T-helper 1 cell (primary cell): ENCODE data around the gene KCNH1.

Experiments
- DNase-seq, 5 donors: peaks; one replicate each; pipeline ENCODE4 v3.0.0-alpha.2; 2012 to 2020

The KCNH1 gene

DNA sequence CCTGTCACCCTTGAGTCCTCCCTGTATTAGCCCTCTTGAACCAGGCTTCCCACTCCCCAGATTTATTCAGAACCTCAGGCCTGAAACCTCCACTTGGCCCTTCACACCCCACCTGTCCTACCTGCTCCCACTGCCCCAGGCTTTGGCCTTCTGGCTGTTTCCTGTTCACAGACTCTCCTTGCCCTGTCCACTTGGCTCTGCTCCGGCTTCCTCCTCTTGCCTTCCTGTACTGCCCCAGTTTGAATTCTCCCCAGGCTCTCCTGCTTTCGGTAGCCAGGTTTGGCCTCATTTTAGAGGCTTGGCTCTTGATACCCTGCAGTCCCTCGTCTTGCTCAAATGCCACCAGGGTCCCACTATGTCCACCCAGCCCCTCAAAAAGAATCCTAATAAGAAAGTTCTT lies 385.2 kb downstream of the KCNH1 start:
- DNase-seq = no peak

DNA sequence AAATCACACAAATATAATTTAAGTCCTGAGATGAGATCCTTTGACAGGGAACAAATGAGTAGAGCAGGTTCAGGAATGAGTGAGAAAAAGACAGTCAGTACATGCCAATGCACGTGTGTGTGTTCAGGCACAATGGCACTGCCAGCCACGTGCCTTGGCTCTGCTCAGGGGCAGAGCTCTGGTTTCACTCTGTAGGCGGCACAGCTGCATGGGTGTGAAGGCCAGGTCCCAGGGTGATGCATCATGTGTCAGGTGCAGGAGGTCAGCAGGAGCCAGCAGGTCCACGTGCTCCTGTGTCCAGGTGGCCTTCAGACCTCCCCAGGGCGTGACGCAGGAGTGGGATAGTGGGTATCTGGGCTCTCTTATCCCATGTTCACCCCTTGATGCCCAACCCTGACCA lies 386.1 kb downstream of the KCNH1 start:
- no peak for DNase-seq

GRCh38 chr1:210747112-210747511 lies 386.8 kb downstream of the KCNH1 start:
- DNase-seq = no peak

GRCh38 chr1:210746024-210746731 lies 387.8 kb downstream of the KCNH1 start:
- DNase-seq = no peak

- DNase-seq = no peak
Observed at GRCh38 chr1:210743038-210743437, 390.9 kb downstream of the KCNH1 start.

- DNase-seq = no peak
Observed at GRCh38 chr1:210741564-210741963, 392.4 kb downstream of the KCNH1 start.

DNA sequence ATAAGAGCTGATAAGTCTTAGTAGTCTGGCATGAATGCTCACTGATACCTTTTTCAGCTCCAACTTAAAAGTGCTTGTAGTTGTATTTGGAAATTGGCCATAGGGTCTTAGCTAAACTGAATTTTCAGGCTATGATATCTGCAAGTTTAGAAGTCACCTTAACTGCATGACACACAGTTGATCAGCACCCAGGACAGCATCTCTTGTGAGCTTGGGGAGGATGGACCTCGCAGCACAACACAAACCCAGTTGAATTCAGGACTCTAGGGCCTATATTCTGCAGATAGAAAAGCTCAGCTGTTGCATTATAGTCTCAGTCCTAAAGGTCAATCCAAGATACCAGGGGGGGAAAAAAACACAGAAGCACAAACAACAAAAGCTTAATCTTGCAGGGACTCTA lies 394.3 kb downstream of the KCNH1 start:
- no peak for DNase-seq

DNA sequence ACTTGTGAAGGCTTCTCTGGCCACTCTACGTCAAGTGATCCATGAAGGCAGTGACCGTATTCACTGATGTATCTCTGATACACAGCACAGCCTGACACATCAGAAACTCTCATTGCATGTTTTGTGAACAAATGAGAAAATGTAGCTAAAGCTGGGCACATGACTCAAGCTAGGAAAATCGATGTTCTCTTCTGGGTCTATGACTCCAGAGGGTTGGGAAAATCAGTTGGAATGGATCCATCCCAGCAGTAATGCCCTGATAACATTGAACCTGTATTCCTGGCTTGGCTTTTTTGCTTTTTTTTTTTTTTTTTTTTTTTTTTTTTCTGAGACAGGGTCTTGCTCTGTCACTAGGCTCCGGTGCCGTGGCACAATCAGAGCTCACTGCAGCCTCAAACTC lies 395.7 kb downstream of the KCNH1 start:
- no peak for DNase-seq

DNA sequence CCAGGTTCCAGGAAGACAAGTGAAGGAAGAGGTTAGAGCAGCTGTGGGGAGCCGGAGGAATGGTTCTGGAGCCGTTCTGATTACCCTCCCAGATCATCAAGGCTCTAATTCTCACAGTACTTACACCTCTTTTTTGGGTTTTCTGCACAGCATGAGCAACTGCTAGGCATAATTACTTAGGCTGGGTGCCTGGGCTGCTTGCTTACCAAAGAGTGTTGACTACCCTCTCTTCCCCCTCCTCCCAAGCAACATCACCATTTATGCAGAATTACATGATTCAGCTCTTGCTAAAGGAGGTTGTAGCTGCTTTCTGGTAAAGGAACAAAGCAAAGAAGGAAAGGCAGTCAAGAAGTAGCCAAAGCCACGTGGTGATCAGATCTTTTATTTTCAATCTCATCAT lies 397.2 kb downstream of the KCNH1 start:
- DNase-seq = no peak

- no peak for DNase-seq
Observed at GRCh38 chr1:210731597-210731996, 402.4 kb downstream of the KCNH1 start.

DNA sequence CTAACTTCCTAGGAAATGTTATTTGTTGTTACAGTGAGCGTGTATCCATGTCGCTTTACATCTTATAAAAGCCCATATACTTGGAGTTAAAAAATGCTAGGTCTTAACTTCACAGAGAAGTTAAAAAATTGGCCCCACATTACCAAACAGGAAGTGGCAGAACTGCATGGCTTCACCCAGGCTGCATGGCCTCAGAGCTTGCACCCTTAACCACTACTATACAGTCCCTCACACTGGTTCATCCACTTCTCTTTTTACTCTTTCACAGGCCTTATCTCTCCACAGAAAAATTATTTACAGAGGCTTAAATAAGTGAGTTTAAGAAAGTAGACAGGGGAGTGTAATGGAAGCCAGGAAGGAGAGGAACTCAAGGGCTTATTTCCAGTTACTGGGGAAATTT lies 402.8 kb downstream of the KCNH1 start:
- no peak for DNase-seq

- no peak for DNase-seq
Observed at GRCh38 chr1:210730023-210730422, 403.9 kb downstream of the KCNH1 start.

DNA sequence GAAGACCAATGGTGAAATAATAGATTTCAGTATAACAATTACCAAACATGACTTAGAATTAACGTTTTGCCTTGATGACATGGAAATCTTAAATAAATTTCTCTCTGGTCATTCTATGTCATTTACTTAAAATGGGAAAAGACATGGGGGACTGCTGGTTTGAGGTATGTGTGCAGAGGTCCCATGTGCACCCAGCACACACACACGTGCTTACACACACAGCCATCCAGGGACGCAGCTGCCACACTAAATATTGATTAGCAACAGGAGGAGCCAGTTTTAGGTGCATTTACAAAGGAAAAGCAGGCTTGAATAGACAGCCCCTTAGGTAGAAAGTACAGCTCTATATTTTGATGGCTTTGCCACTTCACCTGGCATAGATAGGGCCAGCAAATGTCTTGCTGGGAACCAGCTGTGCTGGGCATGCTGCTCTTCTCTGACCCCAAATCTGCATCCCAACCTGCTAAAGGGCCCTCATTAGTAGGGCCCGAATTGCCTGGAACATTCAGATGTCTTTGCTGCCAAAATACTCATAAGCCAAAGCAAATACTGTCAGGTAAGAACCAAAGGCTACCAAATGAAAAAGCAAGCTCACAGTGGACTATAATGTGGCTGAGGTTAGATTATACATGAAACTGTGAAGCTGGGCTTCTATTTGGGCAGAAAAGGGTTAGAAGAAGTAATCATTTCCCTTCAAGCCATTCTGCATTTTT lies 405.4 kb downstream of the KCNH1 start:
- DNase-seq = no peak

DNA sequence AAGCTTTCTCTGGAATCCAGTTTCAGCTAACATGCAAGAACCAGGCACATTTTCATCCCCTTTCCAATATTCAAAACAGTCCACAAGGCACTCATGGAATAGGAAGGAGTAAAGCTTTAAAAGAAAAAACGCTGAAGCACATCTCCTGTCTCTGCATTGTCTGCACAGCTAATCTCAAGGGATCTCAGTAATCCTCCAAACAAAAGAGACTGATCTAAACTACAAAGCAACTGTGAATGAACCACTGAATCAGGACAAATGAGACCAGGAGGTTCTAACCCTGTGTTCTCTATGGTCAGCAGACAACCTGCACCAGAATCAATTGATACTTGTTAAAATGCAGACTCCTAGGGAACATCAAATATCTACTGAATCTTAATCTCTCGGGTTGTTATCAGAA lies 406.2 kb downstream of the KCNH1 start:
- no peak for DNase-seq

DNA sequence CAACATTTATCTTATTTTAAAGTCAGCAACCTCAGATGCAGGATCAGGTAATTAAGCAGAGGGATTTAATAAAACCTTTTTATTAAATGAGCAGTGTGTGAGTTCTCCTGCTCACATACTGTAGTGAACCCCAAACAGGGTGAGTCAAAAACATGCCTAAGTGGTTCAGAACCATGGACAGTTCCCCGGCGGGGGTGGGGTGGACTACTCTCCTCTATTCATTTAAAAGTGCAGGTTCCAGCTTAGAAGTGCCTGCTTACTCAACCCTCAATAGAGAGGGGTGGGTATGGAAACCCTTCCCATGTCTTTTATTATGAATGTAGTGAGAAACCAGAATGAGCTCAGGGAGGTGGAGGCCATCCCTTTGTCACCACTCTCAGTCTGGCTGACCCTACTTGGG lies 407.3 kb downstream of the KCNH1 start:
- peak in 2 of 5 donors; percentile 3 to 4 for DNase-seq

- DNase-seq = no peak
Observed at GRCh38 chr1:210724768-210725167, 409.2 kb downstream of the KCNH1 start.

GRCh38 chr1:210723646-210724045 lies 410.3 kb downstream of the KCNH1 start:
- DNase-seq = no peak

- no peak for DNase-seq
Observed at GRCh38 chr1:210722410-210723081, 411.4 kb downstream of the KCNH1 start.

DNA sequence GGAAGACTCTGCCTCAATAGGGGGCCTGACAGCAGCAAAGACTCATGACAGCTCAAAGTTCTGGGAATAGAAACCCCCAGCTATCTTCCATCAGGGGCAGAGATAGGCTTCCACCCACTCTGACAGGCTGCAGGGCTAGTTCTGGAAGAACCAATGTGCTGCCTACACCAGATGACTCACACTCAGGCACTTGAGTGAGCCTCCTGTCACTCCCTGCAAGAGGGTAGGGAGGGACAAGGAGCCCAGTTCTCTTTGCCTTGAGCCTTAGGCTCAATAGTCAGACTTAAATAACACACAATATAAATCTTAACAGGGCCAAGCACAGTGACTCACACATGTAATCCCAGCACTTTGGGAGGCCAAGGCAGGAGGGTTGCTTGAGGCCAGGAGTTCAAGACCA lies 418.9 kb downstream of the KCNH1 start:
- DNase-seq = no peak

- no peak for DNase-seq
Observed at GRCh38 chr1:210711825-210712612, 421.9 kb downstream of the KCNH1 start.

DNA sequence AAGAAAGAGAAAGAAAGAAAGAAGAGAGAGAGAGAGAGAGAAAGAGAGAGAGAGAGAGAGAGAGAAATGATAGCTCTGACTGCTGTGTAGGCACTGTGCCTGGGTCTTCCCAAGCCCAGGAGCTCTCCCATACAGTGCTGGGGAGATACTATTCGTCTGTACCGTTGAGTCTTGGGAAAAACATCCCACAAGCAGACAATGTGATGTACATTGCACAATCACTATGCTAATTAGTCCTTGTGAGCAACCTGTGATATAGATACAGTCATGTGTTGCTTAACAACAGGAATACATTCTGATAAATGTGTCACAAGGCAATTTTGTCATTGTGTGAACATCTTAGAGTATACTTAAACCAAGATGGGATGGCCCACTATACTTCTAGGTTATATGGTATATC lies 424.2 kb downstream of the KCNH1 start:
- DNase-seq = no peak

GRCh38 chr1:210707300-210708240 lies 426.4 kb downstream of the KCNH1 start:
- DNase-seq = no peak
